HUDEP-2 (cell line): Measurements from ENCODE around the gene SLC5A8.

Experiments
- DNase-seq, 76 experiments: peaks; one replicate each; lab custom pipeline; 2025; ENCODE audit not compliant: unreplicated experiment in 76 of 76; lab: John Stamatoyannopoulos, UW

The SLC5A8 gene, protein sequence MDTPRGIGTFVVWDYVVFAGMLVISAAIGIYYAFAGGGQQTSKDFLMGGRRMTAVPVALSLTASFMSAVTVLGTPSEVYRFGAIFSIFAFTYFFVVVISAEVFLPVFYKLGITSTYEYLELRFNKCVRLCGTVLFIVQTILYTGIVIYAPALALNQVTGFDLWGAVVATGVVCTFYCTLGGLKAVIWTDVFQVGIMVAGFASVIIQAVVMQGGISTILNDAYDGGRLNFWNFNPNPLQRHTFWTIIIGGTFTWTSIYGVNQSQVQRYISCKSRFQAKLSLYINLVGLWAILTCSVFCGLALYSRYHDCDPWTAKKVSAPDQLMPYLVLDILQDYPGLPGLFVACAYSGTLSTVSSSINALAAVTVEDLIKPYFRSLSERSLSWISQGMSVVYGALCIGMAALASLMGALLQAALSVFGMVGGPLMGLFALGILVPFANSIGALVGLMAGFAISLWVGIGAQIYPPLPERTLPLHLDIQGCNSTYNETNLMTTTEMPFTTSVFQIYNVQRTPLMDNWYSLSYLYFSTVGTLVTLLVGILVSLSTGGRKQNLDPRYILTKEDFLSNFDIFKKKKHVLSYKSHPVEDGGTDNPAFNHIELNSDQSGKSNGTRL

GRCh38 chr12:101209319-101210302 lies at the start of gene SLC5A8:
Gene SLC5A8, minus strand, starts transcription at chr12:101210238. Its CDS starts 390 bp downstream, at chr12:101209848.
- DNase-seq = no peak

DNA sequence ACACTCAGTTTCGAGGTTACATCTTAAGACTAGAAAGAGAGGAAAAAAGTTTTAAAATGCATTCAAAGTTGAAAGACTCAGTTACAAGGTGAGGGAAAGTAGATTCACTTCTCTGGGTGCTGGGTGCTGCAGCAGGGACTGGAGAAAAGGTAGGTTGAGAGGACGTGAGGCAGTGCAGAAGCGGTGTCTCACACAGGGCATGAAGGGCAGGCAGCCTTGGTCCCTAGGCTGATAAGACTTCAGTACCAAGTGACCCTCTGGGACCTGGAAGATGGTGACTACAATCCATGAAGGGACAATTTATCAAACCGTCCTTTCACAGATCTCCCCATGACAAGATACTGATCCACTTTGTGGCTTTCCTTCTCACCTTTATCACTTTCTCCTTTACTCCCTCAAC lies 47.3 kb upstream of the SLC5A8 start:
- DNase-seq = no peak

DNA sequence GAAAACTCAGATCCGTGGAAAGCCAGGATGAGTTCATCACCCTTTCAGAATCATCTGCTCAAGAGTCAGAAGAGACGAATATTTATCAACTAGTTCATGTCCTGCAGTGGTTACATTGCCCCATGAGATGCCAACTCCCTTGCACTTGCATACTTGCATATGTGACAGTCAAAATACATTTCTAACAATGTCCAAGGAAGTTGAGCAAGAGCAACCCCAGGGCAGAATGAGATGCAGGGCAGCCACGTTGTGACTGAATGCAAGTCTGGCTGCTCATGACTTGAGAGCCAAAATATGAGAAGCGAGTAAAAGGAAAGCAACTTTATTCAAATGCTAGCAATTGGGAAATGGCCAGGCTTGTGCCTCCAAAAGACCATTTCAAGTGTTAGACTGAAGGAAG lies 46.2 kb upstream of the SLC5A8 start:
- no peak for DNase-seq

GRCh38 chr12:101243616-101244015 lies 33.6 kb upstream of the SLC5A8 start:
- DNase-seq = no peak

DNA sequence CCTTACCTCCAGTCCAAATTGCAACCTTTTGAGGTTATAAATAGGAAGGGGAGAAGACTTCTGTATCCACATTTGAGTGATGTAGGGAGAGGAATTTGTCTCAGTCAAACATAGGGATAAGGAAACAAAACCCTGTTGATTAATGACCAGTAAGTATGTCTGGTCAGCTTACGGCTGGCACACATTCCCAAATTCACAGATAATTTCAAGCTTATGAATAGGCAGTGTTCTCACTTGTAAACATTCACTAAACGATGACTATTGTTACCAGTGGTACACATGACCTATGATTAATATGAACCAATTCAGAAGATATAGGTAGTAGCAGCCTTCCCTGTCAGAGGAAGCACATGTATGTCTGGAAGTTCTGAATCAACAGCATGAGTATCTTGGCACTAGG lies 33.0 kb upstream of the SLC5A8 start:
- DNase-seq = no peak

GRCh38 chr12:101238800-101239329 lies 28.8 kb upstream of the SLC5A8 start:
- DNase-seq = no peak

GRCh38 chr12:101238306-101238705 lies 28.3 kb upstream of the SLC5A8 start:
- DNase-seq = no peak

DNA sequence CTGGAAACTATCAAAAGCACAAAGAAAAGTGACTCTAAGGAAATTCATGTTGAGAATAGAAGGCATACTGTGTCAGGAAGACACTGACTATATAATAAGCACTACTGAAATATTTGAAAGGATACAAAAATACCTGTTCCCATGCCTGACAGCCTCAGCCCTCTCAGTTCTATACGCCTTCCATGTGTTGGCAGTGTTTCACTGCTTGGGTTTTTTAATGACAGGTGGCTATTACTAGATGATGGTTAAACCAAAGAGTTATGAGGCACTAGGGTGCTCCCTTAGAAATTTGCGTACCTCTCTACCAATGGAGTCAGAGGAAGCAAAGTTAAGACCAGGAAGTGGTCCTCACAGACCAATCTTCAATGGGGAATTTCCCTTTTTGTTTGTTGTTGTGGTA lies 25.6 kb upstream of the SLC5A8 start:
- no peak for DNase-seq

DNA sequence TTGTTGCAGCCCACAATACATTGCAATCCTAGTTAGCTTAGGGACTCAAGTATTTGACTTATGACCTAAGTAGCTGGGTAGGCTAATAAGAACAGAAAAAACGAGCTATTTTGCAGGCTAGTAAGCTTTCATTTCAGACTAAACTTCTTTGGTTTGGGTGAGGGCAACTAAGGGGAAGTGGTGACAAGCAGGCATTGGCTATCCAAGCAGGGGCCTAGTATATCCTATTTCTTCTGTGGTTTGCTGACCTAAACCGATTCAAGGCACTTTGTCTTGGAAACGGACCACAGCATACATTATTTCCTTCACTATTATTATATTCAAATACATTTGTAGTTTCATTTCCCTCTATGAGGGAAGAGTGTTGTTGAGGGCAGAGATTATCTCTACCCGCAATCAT lies 21.6 kb upstream of the SLC5A8 start:
- no peak for DNase-seq

DNA sequence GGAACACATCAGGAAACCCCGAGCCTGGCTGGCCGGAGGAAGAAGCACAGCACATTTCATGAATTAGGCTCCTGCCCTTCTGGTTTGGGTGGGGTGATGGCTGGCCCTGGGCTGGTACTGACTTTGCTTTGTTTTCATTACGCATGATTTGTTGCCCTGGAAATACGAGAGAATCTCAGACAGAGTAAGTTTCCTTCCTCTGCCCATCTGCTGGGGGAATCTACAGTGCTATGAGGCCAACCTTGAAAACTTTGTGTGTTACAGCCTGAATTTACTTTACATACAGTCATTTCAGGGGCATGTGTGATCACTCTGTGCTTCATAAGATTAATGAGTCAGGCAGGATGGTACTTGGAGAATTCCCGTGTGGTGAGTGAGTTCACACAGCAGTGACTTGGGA lies 20.5 kb upstream of the SLC5A8 start:
- no peak for DNase-seq

GRCh38 chr12:101229841-101230241 lies 19.8 kb upstream of the SLC5A8 start:
- no peak for DNase-seq

DNA sequence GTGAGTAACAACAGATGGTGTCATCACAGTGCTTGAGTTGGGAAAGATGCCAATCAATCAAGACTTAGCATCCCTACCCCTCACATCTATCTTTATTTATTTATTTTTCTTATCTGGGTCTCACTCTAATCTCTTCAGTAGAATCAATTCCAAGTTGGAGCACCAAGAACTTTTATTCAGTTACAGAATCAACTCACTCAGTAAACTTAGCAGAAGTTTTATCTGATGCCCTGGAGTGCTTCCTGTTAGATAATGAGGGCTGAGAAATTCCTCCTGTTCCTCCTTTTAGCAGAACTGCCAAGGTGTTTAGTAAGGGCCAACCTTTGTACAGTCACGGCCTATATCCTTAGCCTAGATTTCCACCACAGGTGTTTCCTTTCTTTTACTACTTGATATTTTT lies 11.3 kb upstream of the SLC5A8 start:
- DNase-seq = no peak

DNA sequence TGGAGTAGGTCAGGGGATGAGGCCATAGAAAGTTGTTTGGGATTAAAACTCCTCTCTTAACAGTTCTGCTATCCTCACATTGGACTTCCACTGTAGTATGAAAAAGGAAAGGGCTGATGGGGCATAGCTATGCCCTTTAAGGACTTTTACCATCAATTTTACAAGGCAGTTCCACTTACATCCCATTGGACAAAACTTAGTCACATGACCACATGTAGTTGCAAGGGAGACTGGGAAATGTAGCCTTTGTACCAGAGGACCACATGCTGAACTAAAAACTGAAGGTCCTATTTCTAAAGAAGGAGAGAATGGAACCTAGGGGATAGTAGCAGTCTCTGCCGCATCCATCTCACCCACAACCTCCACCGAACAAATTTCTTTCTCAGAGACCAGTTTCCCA lies 6.8 kb upstream of the SLC5A8 start:
- no peak for DNase-seq

GRCh38 chr12:101207086-101207780 lies 2.8 kb downstream of the SLC5A8 start:
- no peak for DNase-seq

- no peak for DNase-seq
These were observed 5.3 kb downstream of the SLC5A8 start for GRCh38 chr12:101204602-101205304.

DNA sequence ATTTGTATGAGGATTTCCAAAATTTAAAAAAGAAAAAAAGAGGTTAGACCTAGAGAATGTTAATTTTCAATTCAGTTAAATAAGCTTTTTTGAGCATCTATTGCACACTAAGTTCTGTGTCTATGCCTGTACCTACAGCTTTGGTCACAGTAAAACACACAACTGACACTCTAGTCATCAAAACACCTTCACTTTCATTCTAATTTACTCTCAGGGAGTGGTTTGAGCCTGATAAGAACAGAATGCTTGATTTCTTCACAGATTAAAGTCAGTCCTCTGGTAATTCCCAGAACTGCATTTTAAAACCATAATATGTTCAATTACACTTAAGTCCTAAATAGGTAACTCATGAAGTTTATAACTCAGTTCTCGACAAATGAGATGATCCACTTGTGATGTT lies 9.2 kb downstream of the SLC5A8 start:
- DNase-seq = no peak

DNA sequence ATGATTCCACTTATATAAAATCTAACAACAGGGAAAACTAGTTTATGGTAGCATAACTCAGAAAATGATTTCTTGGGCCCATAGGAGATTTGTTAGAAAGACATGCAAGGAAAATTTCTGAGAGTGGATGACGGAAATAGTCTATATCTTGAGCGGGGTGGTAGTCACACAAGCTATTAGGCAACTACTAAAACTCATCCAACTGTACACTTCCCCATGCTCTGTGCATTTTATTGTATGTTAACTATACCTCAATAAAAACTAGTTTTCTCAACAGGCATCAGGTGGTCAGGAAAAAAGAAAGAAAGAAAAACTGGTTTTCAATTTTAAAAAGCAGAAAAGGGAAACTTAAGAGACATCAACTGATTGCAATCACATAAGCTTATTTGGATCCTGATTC lies 9.9 kb downstream of the SLC5A8 start:
- no peak for DNase-seq

- no peak for DNase-seq
These were observed 23.7 kb downstream of the SLC5A8 start for GRCh38 chr12:101186291-101186690.

GRCh38 chr12:101181776-101182175 lies 28.3 kb downstream of the SLC5A8 start:
- no peak for DNase-seq

- no peak for DNase-seq
These were observed 35.5 kb downstream of the SLC5A8 start for GRCh38 chr12:101174541-101174940.
